SW480 (cell line): Measurements from ENCODE around the gene TKFC.

Source experiments
- DNase-seq: peaks from one replicate; pipeline ENCODE4 v3.0.0-alpha.2; 2016; ENCODE audit warnings: low spot score

Gene TKFC

GRCh38 chr11:61345170-61345610 lies 12.2 kb downstream of the TKFC start:
- DNase-seq: no peak

- DNase-seq: no peak
Observed at GRCh38 chr11:61345954-61346843, 13.2 kb downstream of the TKFC start.

- DNase-seq: no peak
Observed at GRCh38 chr11:61347916-61348461, 15.0 kb downstream of the TKFC start.

GRCh38 chr11:61349189-61349751 lies 16.2 kb downstream of the TKFC start:
- DNase-seq: no peak

GRCh38 chr11:61349916-61350315 lies 16.9 kb downstream of the TKFC start:
- DNase-seq: no peak

GRCh38 chr11:61350336-61350735 lies 17.3 kb downstream of the TKFC start:
- DNase-seq: no peak

GRCh38 chr11:61350803-61351202 lies 17.8 kb downstream of the TKFC start:
- no peak for DNase-seq

- DNase-seq: no peak
Observed at GRCh38 chr11:61352038-61352437, 19.0 kb downstream of the TKFC start.

GRCh38 chr11:61353131-61354067 lies 20.4 kb downstream of the TKFC start:
- no peak for DNase-seq

GRCh38 chr11:61354208-61354607 lies 21.2 kb downstream of the TKFC start:
- DNase-seq: no peak

- no peak for DNase-seq
Observed at GRCh38 chr11:61356706-61357105, 23.7 kb downstream of the TKFC start.

- no peak for DNase-seq
Observed at GRCh38 chr11:61357233-61357893, 24.3 kb downstream of the TKFC start.

- no peak for DNase-seq
Observed at GRCh38 chr11:61357894-61358239, 24.8 kb downstream of the TKFC start.

- DNase-seq: no peak
Observed at GRCh38 chr11:61358566-61358965, 25.5 kb downstream of the TKFC start.

GRCh38 chr11:61359516-61359915 lies 26.5 kb downstream of the TKFC start:
- no peak for DNase-seq

- no peak for DNase-seq
Observed at GRCh38 chr11:61361237-61361740, 28.3 kb downstream of the TKFC start.

GRCh38 chr11:61361741-61362541 lies 28.9 kb downstream of the TKFC start, which contains the start of the genes CYB561A3 and TMEM138:
TSS of gene CYB561A3 (minus strand) at chr11:61361882. CDS start at chr11:61356713, 5,169 bp downstream.
TSS of gene TMEM138 (plus strand) at chr11:61362374. CDS start at chr11:61364391, 2,017 bp downstream.
- DNase-seq: peak; percentile 98

GRCh38 chr11:61362542-61362875 lies 29.5 kb downstream of the TKFC start:
- DNase-seq: peak; percentile 62

GRCh38 chr11:61364012-61364675 lies 31.1 kb downstream of the TKFC start:
- DNase-seq: no peak

- DNase-seq: no peak
Observed at GRCh38 chr11:61367406-61367805, 34.4 kb downstream of the TKFC start.
